ENCODE measurements around the gene CYP2A13. TPM values are rescaled to one million over a fixed set of nuclear protein-coding genes. Genes with fewer than 3 reads are reported as not detected.
"Not testable (repeated sequence)": the region's sequence is repeated elsewhere in the genome, so short reads cannot be mapped to it uniquely, and the experiment has no call there.

The CYP2A13 gene
- total RNA-seq, 1 donor from 2014 or later = not detected

DNA sequence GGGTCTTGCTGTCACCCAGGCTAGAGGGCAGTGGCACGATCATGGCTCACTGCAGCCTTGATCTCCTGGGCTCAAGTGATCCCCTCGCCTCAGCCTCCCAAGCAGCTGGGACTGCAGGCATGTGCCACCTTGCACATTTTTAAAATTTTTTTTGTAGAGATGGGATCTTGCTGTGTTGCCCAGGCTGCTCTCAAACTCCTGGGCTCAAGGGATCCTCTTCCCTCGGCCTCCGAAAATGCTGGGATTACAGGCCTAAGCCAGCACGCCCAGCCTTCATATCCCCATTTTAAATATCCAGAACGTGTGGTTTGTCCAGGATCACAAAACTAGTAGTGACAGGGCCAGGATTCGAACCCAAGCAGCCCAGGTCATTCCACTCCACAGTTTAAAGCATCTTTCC lies 39.1 kb downstream of the CYP2A13 start:
- peaks cover 24% of the 10 kb centered on the region for H3K27me3 Mint-ChIP-seq (ENCODE audit: low read depth)
- DNase-seq (ENCODE audit: low spot score); H3K36me3 Mint-ChIP-seq (ENCODE audit: low read depth); H3K4me3 Mint-ChIP-seq (ENCODE audit: low read depth); H3K4me1 Mint-ChIP-seq (ENCODE audit: low read depth); H3K27ac Mint-ChIP-seq; H3K9me3 Mint-ChIP-seq: not testable (repeated sequence)
- intact Hi-C loops (cut with micrococcal nuclease) = loop anchor here (2.0 kb wide), 1 partner anchor 17 kb away; no protein-coding TSS in a partner anchor

DNA sequence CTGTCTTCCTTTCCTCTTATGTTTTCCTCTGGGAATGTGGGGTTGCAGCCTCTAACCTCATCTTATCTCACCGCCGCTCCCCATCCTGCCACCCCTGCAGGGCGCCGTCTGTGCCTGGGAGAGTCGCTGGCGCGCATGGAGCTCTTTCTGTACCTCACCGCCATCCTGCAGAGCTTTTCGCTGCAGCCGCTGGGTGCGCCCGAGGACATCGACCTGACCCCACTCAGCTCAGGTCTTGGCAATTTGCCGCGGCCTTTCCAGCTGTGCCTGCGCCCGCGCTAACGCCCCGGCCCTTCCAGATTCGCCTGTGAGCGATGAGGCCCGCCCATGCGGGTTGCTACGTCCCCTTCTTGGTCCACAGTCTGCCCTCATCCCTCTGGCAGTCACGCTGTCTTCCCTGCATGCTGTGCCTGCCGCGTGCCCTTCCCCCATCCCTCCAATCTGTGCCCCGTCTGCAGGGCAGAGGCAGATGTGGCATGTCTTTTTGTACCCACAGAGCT lies 39.6 kb downstream of the CYP2A13 start:
- not testable (repeated sequence) for H3K4me1 Mint-ChIP-seq (ENCODE audit: low read depth); H3K36me3 Mint-ChIP-seq (ENCODE audit: low read depth); H3K4me3 Mint-ChIP-seq (ENCODE audit: low read depth); H3K27ac Mint-ChIP-seq; H3K9me3 Mint-ChIP-seq
- peaks cover 29% of the 10 kb centered on the region for H3K27me3 Mint-ChIP-seq (ENCODE audit: low read depth)
- peak; percentile 40 for DNase-seq (ENCODE audit: low spot score)
- intact Hi-C loops (cut with micrococcal nuclease) = loop anchor here (2.0 kb wide), 1 partner anchor 17 kb away; no protein-coding TSS in a partner anchor

DNA sequence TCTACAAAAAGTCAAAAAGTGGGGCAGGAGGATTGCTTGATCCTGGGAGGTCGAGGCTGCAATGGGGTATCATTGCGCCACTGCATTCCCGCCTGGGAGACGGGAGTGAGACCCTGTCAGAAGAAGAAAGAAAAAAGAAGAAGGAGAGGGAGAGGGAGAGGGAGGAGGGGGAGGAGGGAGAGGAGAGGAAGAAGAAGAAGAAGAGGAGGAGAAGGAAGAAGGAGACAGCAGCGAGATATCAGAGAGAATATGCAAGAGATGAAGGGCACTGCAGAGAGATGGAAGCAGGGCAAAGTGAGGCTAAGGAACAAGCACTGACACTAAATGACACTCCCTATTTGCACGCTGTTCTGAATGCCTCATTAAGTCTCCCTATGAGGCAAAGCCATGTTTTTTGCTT lies 40.4 kb downstream of the CYP2A13 start:
- peaks cover 33% of the 10 kb centered on the region for H3K27me3 Mint-ChIP-seq (ENCODE audit: low read depth)
- no peak overlapping the region for H3K4me3 Mint-ChIP-seq (ENCODE audit: low read depth)

GRCh38 chr19:41131186-41131585 lies 42.9 kb downstream of the CYP2A13 start:
- H3K27me3 Mint-ChIP-seq (ENCODE audit: low read depth) = peaks cover 41% of the 10 kb centered on the region
- intact Hi-C loops (cut with micrococcal nuclease) = no loop called here
- no peak overlapping the region for H3K27ac Mint-ChIP-seq
- H3K4me3 Mint-ChIP-seq (ENCODE audit: low read depth) = no peak overlapping the region
- H3K36me3 Mint-ChIP-seq (ENCODE audit: low read depth) = no peaks in the 10 kb centered on the region
- H3K4me1 Mint-ChIP-seq (ENCODE audit: low read depth) = peaks cover 9% of the 10 kb centered on the region
- no peaks in the 10 kb centered on the region for H3K9me3 Mint-ChIP-seq
- DNase-seq (ENCODE audit: low spot score) = no peak

More for the DNA sequence above, 40.4 kb downstream of the CYP2A13 start:
- H3K27ac Mint-ChIP-seq = no peak overlapping the region
- intact Hi-C loops (cut with micrococcal nuclease) = no loop called here
- H3K4me1 Mint-ChIP-seq (ENCODE audit: low read depth) = peaks cover 7% of the 10 kb centered on the region
- no peak for DNase-seq (ENCODE audit: low spot score)
- no peaks in the 10 kb centered on the region for H3K36me3 Mint-ChIP-seq (ENCODE audit: low read depth)
- no peaks in the 10 kb centered on the region for H3K9me3 Mint-ChIP-seq

DNA sequence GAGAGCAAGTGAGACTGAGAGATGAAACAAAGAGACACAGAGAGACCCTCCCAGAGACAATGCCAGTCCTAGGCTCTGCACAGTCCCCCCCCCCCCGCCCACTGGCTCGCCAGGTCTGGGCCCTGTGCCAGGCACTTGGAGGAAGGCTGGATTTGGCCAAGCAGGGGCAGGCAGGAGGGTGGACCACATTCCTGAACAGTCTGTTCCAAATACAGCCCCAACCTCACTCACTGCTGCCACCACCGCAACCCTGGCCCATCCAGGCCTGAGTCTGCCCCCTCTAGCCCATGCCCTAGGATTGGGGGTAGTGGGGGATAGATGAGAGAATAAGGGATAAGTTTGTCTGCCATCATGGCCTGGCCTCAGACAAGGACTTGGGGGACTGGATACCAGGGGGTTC lies 45.0 kb downstream of the CYP2A13 start:
- Mint-ChIP-seq H3K4me3 (ENCODE audit: low read depth) (no peak overlapping the region), H3K4me1 (ENCODE audit: low read depth) (peaks cover 6% of the 10 kb centered on the region), H3K9me3 (no peaks in the 10 kb centered on the region), H3K36me3 (ENCODE audit: low read depth) (no peaks in the 10 kb centered on the region), H3K27me3 (ENCODE audit: low read depth) (peaks cover 41% of the 10 kb centered on the region), H3K27ac (no peak overlapping the region)
- intact Hi-C loops (cut with micrococcal nuclease) = no loop called here
- DNase-seq (ENCODE audit: low spot score) = no peak

DNA sequence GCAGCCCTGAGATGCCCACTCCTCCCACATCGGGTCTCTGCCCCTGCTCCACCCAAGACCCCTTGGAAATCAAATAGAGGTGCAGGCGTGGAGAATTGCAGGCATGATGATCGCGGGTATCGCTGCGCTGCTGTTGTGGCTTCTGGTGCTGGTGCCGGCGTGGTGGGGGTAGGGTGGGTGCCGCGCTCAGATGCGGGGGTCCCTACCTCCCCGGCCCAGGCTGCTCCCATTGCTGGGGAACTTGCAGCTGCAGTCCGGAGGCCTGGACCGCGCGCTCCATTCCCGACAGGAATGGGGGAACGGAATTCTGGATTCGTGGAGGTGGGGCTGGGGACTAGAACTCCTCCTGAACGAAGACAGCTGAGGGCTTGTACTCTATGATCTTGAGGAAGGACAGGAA lies 46.4 kb downstream of the CYP2A13 start:
- Mint-ChIP-seq H3K36me3 (ENCODE audit: low read depth) (no peaks in the 10 kb centered on the region), H3K9me3 (no peaks in the 10 kb centered on the region), H3K4me1 (ENCODE audit: low read depth) (peaks cover 6% of the 10 kb centered on the region), H3K27me3 (ENCODE audit: low read depth) (peaks cover 39% of the 10 kb centered on the region), H3K4me3 (ENCODE audit: low read depth) (peak overlapping the region; percentile 45), H3K27ac (no peak overlapping the region)
- DNase-seq (ENCODE audit: low spot score) = no peak
- intact Hi-C loops (cut with micrococcal nuclease) = no loop called here

GRCh38 chr19:41135390-41136384 lies 47.4 kb downstream of the CYP2A13 start:
- Mint-ChIP-seq H3K27ac (peak overlapping the region; percentile 71), H3K27me3 (ENCODE audit: low read depth) (peaks cover 34% of the 10 kb centered on the region), H3K4me3 (ENCODE audit: low read depth) (peak overlapping the region; percentile 81)
- H3K4me1 Mint-ChIP-seq (ENCODE audit: low read depth); intact Hi-C loops (cut with micrococcal nuclease); H3K9me3 Mint-ChIP-seq; H3K36me3 Mint-ChIP-seq (ENCODE audit: low read depth): not testable (repeated sequence)
- DNase-seq (ENCODE audit: low spot score) = peak; percentile 20

GRCh38 chr19:41136636-41137455 lies 48.6 kb downstream of the CYP2A13 start:
- H3K27ac Mint-ChIP-seq = no peak overlapping the region
- no peaks in the 10 kb centered on the region for H3K9me3 Mint-ChIP-seq
- H3K27me3 Mint-ChIP-seq (ENCODE audit: low read depth) = peaks cover 27% of the 10 kb centered on the region
- H3K4me3 Mint-ChIP-seq (ENCODE audit: low read depth) = peak overlapping the region; percentile 42
- no peaks in the 10 kb centered on the region for H3K36me3 Mint-ChIP-seq (ENCODE audit: low read depth)
- intact Hi-C loops (cut with micrococcal nuclease) = no loop called here
- H3K4me1 Mint-ChIP-seq (ENCODE audit: low read depth) = peaks cover 6% of the 10 kb centered on the region
- DNase-seq (ENCODE audit: low spot score) = no peak

DNA sequence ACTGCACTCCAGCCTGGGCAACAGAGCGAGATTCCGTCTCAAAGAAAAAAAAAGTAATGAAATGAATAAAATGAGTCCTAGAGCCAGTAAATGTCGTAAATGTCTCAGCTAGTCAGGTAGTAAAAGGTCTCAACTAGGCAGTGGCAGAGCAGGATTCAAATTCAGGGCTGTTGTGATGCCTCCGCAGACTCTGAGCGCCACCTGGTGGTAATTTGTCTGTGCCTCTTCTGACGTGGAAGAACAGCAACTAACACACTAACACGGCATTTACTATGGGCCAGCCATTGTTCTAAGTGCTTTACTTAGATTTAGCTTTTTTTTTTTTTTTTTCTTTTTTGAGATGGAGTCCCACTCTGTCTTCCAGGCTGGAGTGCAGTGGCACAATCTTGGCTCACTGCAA lies 56.2 kb downstream of the CYP2A13 start:
- Mint-ChIP-seq H3K36me3 (ENCODE audit: low read depth) (no peaks in the 10 kb centered on the region), H3K27ac (no peak overlapping the region), H3K4me1 (ENCODE audit: low read depth) (no peaks in the 10 kb centered on the region), H3K4me3 (ENCODE audit: low read depth) (no peak overlapping the region), H3K27me3 (ENCODE audit: low read depth) (peaks cover 9% of the 10 kb centered on the region), H3K9me3 (no peaks in the 10 kb centered on the region)
- intact Hi-C loops (cut with micrococcal nuclease) = loop anchor here (1.0 to 5.0 kb wide), 4 partner anchors 18 to 482 kb away; no protein-coding TSS in a partner anchor
- DNase-seq (ENCODE audit: low spot score) = peak; percentile 75

Other genes with a start within 250 kb of the CYP2A13 start
- gene CYP2A6, start 238.0 kb upstream of the CYP2A13 start, total RNA-seq = not detected in 2 replicates
- gene CYP2A7, start 206.2 kb upstream of the CYP2A13 start, total RNA-seq = not detected in 2 replicates
- not detected in 2 replicates for gene CYP2B6, start 97.2 kb upstream of the CYP2A13 start, total RNA-seq
- gene CYP2F1, start 26.0 kb downstream of the CYP2A13 start, total RNA-seq = not detected in 2 replicates
- gene CYP2S1, start 104.8 kb downstream of the CYP2A13 start, total RNA-seq = 0.34 and 1.2 TPM in 2 replicates
- gene AXL, start 130.8 kb downstream of the CYP2A13 start, total RNA-seq = 0.21 and 0.50 TPM in 2 replicates
- gene HNRNPUL1, start 175.9 kb downstream of the CYP2A13 start, total RNA-seq = 283 and 294 TPM in 2 replicates
- gene CCDC97, start 221.7 kb downstream of the CYP2A13 start, total RNA-seq = 33.5 and 34.4 TPM in 2 replicates

Data from activated T-helper 2 cell treated with anti-CD3 and anti-CD28 coated beads, Interferon-gamma antibody, Interleukin-2, Interleukin-4, amounts not matched to agents 10 μg/mL and 5 μg/mL and 100 μg/mL, durations not matched to agents 14 hours and 24 hours and 36 hours (primary cell).